GM19372 (cell line): Measurements from ENCODE around the gene PTPN9.
"Not testable (repeated sequence)": the region's sequence is repeated elsewhere in the genome, so short reads cannot be mapped to it uniquely, and the experiment has no call there.

ENCODE experiments used
- ATAC-seq: cut with Tn5 transposase; IDR thresholded peaks from one replicate; pipeline ENCODE4 v1.9.1; 2021; ENCODE audit warnings: mild to moderate bottlenecking, low read depth, moderate library complexity; ENCODE audit not compliant: unreplicated experiment

PTPN9 gene

GRCh38 chr15:75584121-75584520 is 5.0 kb upstream of the PTPN9 start:
- ATAC-seq, result no peak

- ATAC-seq, result no peak
These were observed 4.6 kb upstream of the PTPN9 start for GRCh38 chr15:75583701-75584100.

GRCh38 chr15:75582943-75583342 is 3.8 kb upstream of the PTPN9 start:
- not testable (repeated sequence) for ATAC-seq

- peak; percentile 35 for ATAC-seq
These were observed 755 bp downstream of the PTPN9 start for GRCh38 chr15:75578173-75578947.

- no peak for ATAC-seq
These were observed 1.5 kb downstream of the PTPN9 start for GRCh38 chr15:75577401-75578172.

- ATAC-seq, result no peak
These were observed 5.3 kb downstream of the PTPN9 start for GRCh38 chr15:75573648-75574384.

- no peak for ATAC-seq
These were observed 8.8 kb downstream of the PTPN9 start for GRCh38 chr15:75570126-75570845.

GRCh38 chr15:75565062-75565970 is 13.8 kb downstream of the PTPN9 start:
- ATAC-seq, result no peak

- no peak for ATAC-seq
These were observed 17.2 kb downstream of the PTPN9 start for GRCh38 chr15:75561888-75562287.

- ATAC-seq, result not testable (repeated sequence)
These were observed 19.8 kb downstream of the PTPN9 start for GRCh38 chr15:75559360-75559759.

- not testable (repeated sequence) for ATAC-seq
These were observed 20.2 kb downstream of the PTPN9 start for GRCh38 chr15:75558955-75559354.

GRCh38 chr15:75554717-75555116 is 24.4 kb downstream of the PTPN9 start:
- no peak for ATAC-seq

- ATAC-seq, result no peak
These were observed 25.5 kb downstream of the PTPN9 start for GRCh38 chr15:75553659-75554058.

GRCh38 chr15:75551091-75551490 is 28.0 kb downstream of the PTPN9 start:
- no peak for ATAC-seq

GRCh38 chr15:75545064-75545463 is 34.1 kb downstream of the PTPN9 start:
- ATAC-seq, result no peak

- no peak for ATAC-seq
These were observed 34.8 kb downstream of the PTPN9 start for GRCh38 chr15:75544359-75544758.

- not testable (repeated sequence) for ATAC-seq
These were observed 36.1 kb downstream of the PTPN9 start for GRCh38 chr15:75542949-75543545.

- no peak for ATAC-seq
These were observed 36.7 kb downstream of the PTPN9 start for GRCh38 chr15:75542386-75542797.

GRCh38 chr15:75538376-75538775 is 40.7 kb downstream of the PTPN9 start:
- no peak for ATAC-seq
